NCI-H1092 treated with DMSO at 0.1 percent for 48 hours (cell line): ENCODE measurements around the gene LRR1.
A peak's percentile ranks its signal among the peaks of the same experiment; 100 is the strongest.
"Not testable (repeated sequence)": the region's sequence is repeated elsewhere in the genome, so short reads cannot be mapped to it uniquely, and the experiment has no call there.

Experiments used
- DNase-seq: peaks from one replicate; lab custom pipeline; 2025; lab: John Stamatoyannopoulos, UW

The LRR1 gene, protein sequence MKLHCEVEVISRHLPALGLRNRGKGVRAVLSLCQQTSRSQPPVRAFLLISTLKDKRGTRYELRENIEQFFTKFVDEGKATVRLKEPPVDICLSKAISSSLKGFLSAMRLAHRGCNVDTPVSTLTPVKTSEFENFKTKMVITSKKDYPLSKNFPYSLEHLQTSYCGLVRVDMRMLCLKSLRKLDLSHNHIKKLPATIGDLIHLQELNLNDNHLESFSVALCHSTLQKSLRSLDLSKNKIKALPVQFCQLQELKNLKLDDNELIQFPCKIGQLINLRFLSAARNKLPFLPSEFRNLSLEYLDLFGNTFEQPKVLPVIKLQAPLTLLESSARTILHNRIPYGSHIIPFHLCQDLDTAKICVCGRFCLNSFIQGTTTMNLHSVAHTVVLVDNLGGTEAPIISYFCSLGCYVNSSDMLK

GRCh38 chr14:49598485-49599300 lies at the start of gene LRR1:
LRR1 (plus strand) TSS chr14:49598940; CDS start chr14:49599021, 81 bp downstream.
- DNase-seq: peak; percentile 93

DNA sequence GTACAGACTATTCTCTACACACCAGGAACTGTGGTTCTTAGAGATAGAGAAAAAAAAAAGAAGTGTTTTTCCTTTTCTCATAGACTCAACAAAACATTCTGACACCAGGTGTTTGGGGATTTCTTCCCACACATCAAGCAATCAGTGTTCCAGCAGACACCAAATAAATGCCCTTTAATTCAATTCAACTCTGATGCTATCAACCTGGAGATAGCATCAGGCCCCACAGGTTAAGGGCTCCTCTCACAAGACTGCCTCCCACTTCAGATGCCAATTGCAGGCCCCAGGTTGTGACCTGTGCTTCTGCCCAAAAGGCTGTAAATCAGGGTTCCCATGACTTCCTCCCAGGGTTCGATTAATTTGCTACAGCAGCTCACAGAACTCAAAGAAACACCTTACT lies 49.3 kb upstream of the LRR1 start:
- DNase-seq: no peak

DNA sequence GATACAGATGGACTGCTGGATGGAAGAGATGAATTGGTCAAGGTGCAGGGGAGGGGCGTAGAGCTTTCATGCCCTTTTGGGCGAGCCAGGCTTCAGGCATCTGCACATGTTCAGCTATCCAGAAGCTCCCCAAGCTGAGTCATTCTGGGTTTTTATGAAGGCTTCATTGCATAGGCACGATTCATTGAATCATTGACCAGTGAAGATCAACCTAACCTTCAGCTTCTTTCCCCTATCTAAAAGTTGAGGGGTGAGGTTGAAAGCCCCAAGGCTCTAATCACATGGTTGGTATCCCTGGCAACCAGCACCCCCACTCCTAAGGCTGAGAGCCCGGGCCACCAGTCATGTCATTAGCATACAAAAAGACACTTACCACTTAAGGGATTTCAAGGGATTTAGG lies 48.9 kb upstream of the LRR1 start:
- no peak for DNase-seq

DNA sequence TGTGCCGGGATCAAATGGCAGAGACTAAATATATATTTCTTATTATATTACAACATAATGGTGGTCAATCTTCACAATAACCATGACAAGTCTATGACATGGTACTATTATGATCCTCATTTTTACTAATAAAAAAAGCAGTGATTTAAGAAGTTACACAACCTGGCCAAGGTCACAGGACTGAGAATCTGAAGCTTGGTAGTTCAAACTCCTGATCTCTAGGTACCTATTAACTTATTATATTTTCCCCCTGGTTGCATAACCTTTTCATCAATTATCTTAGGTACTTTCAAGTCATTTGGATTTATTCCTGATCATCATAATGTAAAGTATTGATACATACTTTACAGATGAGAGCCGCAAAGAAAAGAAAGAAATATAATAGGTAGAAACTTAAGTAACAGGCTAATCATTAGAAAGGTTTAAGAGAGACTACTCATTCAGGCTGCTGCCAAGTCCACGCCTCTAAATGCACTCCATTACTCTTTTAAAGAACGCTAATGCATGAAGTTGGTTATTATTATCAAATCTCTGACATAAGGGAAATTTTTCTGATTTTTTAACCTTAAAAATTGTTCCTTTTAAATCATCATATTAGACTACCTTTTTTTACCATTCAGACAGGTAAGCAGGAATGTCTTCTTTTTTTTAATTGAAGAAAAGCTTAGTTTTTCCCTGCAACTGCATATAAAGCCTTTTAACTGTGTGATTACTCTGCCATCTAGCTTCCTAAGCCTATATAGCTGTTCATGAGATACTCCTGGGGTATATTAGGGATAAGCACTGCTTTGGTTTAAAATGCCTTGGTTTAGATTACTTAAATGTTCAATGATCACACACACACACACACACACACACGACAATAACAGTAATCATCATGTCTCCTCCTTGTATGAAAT lies 48.2 kb upstream of the LRR1 start:
- peak; percentile 17 for DNase-seq

GRCh38 chr14:49551569-49551968 lies 47.2 kb upstream of the LRR1 start:
- no peak for DNase-seq

GRCh38 chr14:49553106-49553505 lies 45.6 kb upstream of the LRR1 start:
- DNase-seq: no peak

DNA sequence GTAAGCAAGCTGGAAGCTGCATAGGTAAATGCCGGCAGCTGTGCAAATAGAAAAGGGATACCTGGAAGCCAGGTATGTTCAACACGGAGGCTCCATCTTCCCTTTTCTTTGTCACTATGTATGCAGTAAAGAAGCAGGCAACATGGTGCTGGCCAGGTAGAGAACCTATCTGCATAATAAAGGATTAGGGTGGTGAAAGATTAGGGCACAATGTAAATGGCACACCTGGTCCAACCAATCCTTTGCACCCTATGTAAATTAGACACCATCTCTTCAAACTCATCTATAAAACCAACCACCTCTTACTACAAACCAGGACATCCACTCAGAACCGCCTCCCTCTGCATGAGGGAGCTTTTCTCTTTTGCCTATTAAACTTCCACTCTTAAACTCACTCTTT lies 44.8 kb upstream of the LRR1 start:
- no peak for DNase-seq

DNA sequence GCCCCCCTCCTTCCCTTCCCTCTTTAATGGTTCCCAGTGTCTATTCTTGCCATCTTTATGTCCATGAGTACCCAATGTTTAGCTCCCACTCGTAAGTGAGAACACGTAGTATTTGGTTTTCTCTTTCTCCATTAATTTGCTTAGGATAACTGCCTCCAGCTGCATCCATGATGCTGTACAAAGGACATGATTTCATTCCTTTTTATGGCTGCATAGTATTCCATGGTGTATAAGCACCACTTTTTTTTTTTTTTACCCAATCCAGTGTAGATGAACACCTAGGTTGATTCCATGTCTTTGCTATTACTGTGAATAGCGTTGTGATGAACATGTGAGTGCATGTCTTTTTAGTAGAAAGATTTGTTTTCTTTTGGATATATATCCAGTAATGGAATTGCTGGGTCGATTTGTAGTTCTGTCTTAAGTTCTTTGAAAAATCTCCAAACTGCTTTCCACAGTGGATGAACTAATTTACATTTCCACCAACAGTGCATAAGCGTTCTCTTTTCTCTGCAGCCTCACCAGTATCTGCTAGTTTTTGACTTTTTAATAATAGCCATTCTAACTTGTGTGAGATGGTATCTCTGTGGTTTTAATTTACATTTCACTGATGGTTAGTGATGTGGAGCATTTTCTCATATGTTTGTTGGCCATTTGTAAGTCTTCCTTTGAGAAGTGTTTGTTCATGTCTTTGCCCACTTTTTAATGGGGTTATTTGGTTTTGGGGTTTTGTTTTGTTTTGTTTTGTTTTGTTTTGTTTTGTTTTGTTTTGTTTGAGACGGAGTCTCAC lies 38.6 kb upstream of the LRR1 start:
- no peak for DNase-seq

DNA sequence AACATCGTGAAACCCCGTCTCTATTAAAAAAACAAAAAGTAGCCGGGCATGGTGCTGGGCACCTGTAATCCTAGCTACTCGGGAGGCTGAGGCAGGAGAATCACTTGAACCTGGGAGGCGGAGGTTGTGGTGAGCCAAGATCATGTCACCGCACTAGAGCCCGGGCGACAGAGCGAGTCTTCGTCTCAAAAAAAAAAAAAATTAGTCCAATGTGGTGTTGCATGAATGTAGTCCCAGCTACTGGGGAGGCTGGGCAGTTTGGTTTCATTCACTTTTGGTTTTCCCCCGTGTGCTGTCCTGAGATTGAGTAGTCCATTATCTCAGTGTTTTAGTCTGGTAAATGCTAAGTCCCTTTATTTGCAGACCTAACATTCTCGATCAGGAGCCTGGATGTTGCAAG lies 32.0 kb upstream of the LRR1 start:
- DNase-seq: no peak

DNA sequence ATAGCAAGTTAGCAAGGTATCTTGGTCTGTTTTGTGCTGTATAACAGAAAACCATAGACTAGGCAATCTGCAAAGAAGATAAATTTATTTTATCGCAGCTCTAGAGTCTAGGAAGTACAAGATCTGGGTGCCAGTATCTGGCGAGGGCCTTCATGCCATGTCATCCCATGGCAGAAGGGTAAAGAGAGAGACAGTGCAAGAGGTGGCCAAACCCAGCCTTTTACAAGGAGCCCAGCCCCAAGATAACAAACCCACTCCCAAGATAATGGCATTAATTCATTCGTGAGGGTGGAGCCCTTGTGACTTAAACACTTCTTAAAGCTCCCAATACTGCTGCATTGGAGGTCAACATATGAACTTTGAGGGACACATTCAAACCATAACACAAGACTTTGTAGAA lies 29.5 kb upstream of the LRR1 start:
- DNase-seq: no peak

GRCh38 chr14:49574038-49574437 lies 24.7 kb upstream of the LRR1 start:
- DNase-seq: no peak

DNA sequence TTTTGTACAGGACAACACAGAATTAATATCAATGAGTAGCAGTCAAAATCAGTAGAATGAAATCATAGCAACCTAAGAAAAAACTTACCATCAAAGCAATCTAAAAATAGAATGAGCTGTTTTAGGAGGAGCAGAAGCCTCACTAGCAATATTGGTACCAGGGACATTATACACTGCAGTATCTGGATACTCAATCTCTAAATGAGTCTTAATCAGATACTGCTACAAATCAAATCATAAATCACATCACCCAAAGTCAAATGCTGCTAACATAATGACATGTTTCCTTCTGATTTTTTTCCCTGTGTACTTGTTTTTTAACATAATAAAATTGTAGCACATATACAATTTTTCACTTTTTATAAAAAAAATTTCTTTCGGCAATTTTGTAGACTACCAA lies 20.6 kb upstream of the LRR1 start:
- no peak for DNase-seq

DNA sequence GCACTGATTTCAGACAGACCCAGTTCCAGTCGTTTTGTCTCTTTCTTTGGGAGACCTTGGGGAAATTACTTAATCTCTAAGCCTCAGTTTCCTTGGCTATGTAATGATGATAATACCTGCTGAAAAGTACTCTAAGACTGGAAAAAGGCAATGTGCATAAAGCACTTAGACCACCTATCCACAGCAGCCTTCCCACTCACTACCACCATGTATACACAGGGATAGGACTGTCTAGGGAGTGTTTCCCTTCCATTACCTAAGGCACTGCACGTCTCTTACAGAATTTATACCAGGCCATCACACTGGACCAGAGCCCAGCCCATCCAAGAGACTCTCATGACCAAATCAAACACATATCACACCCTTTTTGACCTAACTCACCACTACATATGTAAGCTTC lies 18.9 kb upstream of the LRR1 start:
- no peak for DNase-seq

DNA sequence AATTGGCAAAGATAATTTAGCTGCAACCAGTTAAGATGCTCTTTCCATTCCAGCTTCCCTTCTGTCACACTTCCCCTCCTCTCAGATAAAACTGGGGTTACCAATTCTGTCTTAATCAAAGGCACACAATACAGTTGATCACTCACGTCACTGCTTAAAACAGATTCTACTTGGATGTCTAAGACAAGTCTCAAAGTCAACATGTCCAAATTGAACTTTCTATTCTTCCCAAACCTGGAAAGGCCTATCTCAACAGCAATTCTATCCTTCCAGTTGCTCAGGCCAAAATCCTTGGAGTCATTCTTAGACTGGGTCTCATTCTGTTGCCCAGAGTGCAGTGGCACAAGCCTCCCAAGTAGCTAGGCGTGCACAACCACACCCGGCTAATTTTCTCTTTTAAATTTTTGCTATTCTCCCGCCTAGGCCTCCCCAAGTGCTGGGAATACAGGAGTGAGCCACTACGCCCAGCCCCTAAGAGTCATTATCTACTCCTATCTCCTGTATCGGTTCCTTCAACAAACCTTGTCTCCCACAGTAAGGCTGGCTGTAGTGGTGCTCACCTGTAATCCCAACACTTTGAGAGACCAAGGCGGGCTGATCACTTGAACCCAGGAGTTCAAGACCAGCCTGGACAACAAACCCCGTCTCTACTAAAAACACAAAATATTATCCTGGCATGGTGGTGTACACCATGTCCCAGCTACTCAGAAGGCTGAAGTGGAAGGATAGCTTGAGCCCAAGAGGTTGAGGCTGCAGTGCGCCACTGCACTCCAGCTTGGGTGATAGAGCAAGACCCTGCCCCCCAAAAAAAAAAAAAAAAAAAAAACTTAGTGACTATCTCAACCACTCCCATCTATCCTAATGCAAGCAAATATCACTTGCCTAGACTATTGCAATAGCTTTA lies 17.3 kb upstream of the LRR1 start:
- DNase-seq: no peak

DNA sequence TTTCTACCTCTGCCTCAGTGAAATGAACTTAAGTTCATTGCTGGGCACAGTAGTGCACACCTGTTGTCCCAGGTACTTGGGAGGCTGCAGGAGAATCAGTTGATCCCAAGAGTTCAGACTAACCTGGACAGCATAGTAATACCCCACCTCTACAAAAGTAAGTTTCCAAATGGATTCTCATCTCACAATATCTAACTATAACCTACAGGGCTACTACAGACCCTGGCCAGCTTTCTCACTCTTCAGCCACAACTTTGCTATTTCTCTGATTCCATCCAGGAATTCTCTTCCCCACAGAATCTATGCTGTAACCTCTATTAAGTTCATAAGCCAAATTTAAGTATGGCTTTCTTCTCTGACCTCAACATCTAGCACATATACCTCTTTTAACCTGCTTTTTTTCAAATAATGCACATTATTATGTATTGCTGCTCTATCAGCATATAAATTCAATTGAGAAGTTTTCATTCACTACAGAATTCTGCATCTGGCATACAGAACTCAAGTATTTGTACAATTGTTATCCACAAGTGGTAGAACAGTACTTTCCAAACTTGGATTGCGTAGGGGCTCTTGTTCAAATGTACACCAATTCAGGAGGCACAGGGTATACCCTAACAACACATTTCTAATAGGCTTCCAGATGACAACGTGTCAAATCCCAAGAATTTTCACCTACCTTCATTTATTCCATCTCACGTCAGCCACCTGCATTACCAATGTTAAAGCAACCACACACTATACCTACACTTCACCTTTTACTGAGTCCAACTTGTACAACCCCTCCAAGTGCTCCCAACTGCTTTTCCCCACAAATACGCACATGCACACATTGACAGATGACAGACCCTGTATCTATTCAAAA lies 16.4 kb upstream of the LRR1 start:
- DNase-seq: no peak

DNA sequence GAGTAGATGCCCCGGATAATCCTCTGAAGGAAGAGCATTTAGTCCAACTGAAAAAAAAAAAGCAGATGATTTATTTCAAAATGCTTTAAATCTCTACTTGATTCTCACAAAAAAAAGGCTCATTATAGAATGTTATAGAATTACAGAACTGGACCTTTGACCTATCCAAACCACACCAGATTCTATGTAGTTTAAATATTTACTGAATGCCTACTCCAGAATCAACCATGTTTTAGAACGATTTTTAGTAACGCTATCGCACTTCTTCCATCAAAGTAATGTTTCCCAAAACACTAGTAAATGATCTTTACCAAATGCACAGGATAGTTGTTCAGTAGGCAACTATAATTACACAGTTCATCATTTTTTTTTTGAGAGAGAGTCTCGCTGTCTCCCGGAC lies 15.1 kb upstream of the LRR1 start:
- DNase-seq: no peak

DNA sequence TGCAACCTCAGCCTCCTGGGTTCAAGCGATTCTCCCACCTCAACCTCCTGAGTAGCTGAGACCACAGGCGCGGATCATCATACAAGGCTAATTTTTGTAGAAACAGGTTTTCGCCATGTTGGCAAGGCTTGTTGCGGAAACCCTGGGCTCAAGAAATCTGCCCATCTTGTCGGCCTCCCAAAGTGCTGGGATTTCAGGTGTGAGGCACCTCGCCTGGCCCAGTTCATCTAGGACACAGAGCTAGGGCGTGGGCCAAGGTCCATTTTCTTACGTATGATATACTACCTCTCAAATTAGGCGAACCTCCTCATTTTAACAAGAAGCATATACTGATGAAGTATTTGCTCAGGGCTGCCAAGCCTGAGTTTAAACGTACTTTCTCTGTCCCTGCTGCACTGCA lies 14.7 kb upstream of the LRR1 start:
- no peak for DNase-seq

GRCh38 chr14:49584981-49585640 lies 13.6 kb upstream of the LRR1 start:
- not testable (repeated sequence) for DNase-seq
